GM21390 (cell line): ENCODE data around the gene HLCS.

ENCODE experiments used
- ATAC-seq: cut with Tn5 transposase; IDR thresholded peaks from one replicate; pipeline ENCODE4 v1.9.1; 2021; ENCODE audit not compliant: unreplicated experiment

Gene HLCS

DNA sequence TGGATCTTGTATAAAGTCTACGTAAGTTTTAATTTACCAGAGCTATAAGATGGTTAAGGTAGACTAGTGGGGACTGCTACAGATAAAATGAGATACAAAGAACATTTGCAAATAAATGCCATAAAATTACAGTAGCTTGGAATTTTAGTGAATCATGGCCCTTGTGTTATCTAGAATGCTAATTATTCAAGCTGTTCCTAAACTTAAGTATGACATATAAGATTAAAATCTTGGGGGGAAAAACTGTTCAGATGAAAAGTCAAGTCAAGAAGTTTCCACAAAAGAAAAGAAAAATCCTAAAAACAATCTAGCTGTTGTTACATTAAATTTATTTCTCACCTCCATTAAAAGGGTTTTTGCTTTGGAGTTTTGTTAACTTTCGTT is 215.9 kb downstream of the HLCS start:
- no peak for ATAC-seq

DNA sequence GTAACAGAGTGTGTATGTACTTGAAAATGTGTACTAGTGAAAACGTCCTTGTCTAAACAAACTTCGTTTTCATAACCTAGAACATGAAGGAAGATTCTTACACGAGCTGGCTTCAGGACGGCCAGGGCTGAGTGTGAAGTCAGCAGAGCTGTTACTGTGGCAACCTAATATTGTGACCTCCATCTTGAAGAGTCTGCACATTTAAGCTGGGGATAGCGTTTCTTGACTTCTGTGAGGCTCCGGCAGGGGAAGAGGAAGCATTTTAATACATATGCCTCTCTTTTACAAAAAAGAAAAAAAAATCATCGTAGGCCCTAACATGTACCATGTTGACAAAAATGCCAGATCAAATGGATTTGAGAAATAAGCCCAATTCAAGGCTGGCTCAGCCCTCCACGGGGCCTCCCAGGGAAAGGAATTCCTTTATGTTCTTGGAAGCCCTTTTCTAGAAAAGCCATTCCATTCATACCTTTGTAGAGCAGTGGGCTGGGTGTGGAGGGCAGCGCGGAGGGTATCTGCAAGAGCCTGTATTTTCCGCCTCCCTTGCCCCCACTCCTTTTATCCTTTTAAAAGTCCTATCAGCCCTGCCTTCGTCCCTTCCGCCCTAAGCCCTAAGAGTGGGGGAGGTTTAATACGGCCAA is 216.4 kb downstream of the HLCS start:
- ATAC-seq, result no peak

DNA sequence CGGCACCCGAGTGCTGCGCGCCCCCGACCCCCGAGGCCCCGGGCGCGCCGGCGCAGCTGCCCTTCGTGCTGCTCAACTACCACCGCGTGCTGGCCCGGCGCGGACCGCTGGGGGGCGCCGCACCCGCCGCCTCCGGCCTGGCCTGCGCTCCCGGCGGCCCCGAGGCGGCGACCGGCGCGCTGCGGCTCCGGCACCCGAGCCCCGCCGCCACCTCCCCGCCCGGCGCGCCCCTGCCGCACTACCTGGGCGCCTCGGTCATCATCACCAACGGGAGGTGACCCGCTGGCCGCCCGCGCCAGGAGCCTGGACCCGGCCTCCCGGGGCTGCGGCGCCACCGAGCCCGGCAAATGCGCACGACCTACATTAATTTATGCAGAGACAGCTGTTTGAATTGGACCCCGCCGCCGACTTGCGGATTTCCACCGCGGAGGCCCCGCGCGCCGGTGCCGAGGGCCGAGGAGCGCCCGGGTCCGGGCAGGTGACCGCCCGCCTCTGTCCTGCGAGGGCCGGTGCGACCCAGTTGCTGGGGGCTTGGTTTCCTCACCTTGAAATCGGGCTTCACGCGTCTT is 218.6 kb downstream of the HLCS start:
- no peak for ATAC-seq

DNA sequence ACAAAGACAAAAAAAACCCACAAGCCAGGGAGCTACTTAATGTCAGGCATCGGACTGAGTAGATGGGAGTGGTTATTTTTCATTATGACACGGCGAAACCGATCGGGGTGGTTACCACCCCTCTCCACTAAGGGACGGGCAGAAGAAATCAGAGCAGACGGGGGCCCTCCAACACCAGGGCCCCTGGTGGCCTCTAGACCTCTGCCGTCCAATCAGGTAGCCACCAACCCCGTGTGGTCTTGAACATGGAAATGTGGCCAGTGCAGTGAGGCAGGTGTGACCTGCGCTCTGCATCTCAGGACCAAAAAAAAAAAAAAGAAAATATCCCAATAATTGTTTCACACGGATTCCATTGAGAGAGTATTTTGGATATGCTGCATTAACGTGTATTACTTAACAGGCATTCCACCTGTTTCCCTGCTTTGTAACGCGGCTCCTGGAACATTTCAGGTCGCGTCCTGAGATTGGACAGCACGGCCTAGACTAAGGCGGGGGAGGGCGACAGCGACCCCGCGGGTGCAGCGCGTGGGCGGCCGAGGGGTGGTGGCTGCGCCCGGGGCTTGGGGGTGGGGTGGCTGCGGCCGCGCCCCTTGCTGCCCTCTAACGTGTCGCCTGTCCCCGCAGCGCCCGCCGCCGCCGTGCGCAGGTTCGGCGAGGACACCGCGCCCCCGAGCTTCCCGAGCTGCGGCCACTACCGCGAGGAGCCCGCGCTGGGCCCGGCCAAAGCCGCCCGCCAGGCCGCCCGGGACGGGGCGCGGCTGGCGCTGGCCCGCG is 219.2 kb downstream of the HLCS start:
- no peak for ATAC-seq

DNA sequence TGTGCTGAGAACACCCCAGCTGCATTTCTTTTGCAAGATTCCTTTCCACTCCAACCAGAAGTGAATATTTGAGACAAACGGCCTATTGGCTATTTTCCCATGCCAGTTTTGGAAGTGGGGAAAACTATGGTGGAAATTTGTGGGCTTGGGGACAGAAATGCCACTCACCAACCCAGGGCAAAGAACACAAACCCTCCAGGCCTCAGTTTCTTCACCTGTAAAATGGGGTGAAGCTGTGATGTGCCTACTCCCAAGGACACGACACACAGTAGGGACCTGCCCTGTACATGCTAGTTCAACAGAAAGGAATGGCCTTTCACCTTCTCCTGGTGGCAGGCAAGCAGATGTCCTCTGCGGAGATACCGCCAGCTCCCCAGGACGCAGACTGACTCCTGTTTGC is 221.0 kb downstream of the HLCS start:
- ATAC-seq, result no peak

DNA sequence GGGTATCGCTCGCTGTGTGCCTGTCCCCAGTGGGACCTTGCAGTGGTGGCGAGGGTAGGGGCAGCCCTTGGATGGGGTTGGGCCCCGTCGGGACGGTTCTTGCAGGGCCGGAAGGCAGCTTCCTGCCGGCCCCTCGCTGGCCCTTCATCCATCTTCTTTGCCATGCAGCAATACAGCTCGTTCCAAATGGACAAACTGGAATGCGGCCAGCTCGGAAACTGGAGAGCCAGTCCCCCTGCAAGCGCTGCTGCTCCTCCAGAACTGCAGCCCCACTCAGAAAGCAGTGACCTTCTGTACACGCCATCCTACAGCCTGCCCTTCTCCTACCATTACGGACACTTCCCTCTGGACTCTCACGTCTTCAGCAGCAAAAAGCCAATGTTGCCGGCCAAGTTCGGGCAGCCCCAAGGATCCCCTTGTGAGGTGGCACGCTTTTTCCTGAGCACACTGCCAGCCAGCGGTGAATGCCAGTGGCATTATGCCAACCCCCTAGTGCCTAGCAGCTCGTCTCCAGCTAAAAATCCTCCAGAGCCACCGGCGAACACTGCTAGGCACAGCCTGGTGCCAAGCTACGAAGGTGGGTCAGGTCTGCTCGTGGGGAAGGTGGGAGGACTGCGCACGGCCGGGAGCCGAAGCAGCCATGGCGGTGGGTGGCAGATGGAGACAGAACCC is 221.8 kb downstream of the HLCS start:
- no peak for ATAC-seq

DNA sequence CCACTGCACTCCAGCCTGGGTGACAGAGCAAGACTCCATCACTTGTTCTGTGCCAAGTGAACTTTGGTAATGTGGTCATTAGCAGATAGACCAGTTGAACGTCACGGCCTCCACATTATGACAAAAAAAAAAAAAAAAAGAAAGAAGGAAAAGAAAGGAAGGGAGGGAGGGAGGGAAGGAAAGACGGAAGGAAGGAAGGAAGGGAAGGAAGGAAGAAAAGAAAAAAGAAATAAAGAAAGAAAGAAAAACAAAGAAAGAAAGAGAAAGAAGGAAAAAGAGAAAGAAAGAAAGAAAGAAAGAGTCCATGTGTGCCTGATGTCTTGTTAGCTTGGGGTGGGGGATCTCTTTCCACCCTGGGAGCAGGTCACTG is 222.3 kb downstream of the HLCS start:
- no peak for ATAC-seq

DNA sequence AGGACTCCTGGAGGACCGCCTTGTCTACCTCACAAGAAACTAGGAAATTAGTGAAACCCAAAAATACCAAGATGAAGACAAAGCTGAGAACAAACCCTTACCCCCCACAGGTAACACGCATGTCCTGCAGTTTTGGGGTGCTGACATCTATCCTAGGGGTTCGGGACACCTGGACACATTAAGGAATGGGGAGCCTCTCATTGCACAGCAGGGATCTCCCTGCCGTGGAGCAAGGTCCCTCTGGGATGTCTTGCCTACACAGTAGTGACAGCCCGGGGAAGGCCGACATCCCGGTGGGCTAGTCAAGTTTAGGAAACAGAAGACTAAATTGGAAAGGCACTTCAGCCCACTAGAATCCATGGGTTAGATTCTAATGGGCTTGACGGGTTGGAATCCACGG is 223.0 kb downstream of the HLCS start:
- no peak for ATAC-seq

DNA sequence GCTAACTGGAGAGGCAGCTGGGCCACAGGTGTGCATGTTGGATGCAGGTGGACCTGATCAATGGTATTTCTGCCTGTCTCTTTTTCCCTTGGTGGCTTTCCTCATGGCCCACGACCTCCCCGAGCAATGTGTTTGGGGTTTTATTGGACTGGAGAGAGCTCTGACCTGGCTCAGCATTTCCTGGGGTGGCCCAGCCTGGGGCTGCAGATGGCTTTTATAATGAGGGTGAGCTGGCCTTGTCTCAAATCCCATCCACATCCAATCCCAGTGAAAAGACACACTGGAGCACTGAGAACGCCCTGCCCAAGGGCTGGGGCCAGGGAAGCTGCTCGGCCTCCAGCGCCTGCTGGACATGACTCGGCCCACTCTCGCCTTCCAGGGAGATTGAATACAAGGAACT is 223.5 kb downstream of the HLCS start:
- ATAC-seq, result no peak

DNA sequence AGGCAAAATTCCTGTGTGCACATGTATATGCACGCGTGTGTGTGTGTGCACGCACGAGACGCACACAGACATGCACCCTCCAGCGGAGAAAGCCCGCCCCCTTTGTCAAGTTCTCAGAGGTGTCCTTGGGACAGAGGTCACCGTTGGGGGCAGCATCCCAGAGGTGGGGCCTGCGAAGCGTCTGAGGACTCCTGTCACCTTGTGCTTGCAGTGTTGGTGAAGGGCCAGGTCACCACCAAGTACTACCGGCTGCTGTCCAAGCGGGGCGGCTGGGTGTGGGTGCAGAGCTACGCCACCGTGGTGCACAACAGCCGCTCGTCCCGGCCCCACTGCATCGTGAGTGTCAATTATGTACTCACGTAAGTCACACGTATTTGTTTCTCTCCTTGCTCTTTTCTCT is 225.0 kb downstream of the HLCS start:
- ATAC-seq, result no peak

DNA sequence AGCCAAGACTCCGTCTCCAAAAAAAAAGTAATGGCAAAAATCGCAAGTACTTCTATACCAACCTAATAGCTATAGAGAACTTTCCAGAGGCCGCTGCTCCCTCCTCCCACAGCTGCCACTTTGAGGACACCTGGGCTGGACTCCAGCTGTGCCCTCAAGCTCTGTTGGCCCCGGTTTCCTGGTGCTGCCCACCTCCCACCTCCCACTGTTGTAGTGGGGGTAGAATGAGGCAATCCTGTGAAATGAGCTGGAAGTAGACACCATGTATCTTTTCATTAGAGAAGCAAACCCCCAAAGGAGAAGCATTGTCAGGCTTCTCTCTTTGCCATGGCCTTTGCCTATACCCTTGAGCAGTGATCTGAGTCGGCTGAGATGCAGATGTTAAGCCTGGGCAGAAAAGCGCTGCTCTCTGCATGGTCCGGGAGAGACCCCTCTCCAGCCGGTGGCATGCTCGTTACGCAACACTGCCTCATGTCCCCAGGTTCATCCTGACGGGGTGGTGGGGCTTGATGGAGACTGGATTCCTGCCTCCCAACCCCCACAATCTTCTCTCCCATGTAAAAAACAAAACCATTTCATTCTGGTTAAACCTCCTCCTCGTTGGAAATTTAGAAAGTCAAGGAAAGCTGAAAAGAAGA is 227.9 kb downstream of the HLCS start:
- ATAC-seq, result no peak

DNA sequence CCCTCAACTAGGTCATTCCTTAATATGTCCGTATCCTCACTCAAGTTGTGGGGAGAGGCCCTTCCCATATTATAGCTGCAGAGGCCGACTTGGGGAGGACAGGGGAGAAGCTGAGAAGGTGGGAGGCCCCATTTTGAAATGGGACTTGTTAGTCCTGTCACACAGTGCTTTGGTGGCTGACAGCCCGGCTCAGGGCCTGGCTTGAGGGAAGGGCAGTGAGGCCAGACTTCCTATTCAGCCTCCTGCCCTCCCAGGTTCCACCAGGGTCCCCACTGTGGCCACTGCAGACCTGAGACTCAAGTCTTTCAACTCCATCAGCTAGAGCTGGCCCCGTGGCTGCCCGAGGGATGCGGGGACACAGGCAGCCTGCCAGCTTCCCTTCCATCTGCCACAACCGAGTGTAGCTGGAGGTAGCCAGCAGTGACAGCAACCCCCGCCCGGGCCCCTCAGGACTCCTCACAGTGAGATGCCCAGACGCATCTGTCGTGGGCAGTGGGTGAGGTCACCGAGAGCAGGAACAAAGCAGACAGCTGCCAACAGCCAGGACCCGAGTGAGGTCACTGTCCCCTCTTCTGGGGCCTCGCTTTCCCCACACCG is 230.6 kb downstream of the HLCS start:
- ATAC-seq, result no peak

DNA sequence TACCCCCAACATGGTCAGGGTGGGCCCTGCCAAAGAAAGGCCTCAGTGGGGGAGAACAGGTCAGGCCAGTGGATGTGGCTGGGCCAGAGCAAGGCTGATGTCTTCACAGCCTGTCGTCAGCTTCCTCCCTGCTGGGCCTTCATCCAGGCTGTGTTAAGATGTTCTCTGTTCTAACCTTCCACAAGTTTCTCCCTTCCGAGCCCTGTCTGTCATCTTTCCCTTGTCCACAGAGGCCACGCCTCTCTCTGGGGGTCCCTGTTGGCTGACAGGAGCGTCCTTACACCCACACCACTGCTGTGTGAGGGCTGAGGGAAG is 231.3 kb downstream of the HLCS start:
- ATAC-seq, result no peak

DNA sequence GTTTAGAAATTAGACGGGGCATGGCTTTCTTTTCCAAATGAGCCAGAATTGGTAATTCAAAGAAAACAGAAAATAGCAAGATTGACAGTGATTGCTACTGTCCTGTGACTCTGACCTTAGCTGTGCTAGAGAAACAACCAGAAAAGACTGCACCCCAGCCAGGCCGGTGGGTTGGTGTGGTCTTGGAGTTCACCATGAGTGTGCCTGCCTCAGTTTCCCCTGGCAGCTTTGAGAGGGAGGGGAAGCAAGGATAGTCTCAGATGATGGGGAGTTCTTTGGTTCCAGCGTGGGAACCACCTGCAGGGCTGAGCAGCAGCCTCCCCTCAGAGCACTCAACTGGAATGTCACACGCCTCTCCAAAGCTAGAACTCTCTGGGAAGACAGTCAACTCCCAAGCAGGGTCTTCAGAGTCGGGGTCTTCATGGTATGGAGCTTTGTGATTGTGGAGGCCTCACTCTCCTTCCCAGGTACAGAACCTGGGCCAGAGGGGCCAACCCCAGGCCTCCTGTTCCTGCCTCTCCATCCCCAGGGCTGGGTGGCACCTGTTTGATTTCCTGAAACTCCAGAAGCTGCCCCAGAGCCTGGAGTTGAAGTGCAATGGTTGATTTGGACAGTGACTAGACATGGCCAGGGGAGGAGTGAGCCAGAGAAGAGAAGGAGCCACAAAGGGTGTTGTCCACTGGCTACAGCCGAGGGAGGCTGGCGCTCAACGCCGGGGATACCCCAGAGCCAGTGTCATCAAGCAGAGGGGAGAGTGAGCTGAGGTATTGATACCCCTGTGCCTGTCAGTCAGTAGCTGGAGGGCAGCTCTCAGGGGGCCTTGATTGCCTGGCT is 231.9 kb downstream of the HLCS start:
- ATAC-seq, result no peak

DNA sequence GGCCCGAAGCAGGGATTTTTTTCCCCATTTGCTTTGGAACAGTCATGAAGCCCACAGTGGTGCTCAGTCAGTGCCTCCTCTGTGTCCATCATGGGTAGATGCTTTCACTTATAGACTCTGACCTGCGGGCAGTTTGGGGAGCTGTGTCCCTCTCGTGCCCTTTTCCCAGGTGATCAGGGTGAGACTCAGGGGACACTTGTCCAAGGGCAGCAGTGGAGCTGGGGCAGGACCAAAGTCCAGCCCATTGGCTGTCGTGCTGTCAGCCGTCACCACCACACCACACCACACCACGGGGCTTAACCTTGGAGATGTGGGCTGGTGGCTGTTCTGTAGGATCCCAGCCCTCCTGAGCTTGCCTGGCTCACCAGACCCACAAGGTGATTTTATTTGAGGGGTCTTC is 232.6 kb downstream of the HLCS start:
- no peak for ATAC-seq

DNA sequence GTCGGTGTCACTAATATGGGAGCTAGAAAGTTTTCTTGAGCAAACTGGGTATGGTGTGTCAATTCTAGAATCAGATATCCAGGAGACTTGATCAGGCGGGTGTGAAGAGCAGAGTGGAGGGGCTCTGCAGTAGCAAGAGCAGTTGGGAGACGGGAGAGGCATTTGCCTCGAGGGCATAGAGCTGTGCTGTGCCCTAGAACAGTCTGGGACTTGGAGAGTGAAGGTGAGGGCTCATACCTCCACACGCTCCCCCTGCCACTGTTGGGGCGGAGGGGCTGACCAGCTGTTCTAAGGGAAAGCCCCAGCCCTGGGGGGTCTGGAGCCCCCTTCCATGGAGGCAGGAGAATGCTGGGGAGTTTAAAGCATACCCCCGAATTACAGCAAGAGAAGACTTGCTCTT is 233.7 kb downstream of the HLCS start:
- no peak for ATAC-seq

DNA sequence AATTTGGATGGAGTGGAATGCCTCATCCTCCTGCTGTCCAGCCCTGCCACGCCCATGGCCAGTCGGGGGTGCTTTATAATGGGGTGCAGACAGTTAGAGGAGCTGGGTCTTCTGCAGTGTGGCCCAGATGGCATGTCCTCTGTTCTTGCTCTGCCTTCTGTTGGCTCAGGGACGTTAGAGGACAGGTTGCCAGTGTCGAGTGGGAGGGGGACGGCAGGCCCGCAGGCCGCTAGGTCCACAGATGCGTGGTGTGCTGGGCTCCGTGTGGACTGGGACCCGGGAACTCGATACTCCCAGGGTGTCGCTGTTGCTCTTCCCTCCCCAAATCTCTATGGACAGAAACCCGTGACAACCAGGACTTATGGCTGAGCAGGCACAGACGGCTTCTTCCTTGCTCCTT is 234.3 kb downstream of the HLCS start:
- ATAC-seq, result no peak

DNA sequence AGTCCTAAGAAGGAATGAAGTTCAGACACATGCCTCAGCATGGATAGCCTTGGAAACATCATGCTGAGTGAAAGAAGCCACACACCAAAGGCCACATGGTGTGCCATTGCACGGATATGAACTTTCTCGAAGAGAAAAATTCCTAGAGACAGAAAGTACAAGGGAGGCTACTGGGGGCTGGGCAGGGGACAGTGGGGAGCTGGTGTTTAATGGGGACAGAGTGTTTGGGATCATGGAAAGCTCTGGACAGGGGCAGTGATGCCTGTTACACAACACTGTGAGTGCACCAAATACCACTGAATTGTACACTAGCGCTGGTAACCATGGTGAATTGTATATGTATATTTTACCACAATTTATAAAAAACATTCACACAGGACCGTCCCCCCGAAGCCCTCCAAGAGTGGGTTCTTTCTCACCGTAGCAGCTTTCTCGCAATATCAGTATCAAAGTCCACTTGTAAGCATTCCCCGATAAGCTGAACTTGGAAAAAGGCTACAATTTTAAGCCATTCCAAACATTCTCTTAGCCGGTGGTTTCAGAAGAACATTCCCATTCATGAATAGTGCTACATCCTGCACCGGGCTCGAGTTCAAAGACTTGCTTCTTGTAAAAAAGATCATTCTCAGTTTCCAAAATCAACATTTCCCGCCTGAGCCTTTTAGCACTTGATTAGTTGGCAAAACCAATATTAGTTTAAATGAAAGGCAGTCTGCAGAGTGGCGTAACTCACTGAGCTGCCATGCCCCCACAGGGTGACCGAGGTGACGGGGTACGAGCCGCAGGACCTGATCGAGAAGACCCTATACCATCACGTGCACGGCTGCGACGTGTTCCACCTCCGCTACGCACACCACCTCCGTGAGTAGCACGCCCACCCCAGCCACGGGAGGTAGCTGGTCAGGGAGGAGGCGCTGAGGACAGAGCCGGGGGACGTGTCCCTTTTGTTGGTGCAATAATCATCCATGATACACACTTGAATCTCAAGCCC is 235.9 kb downstream of the HLCS start:
- no peak for ATAC-seq

DNA sequence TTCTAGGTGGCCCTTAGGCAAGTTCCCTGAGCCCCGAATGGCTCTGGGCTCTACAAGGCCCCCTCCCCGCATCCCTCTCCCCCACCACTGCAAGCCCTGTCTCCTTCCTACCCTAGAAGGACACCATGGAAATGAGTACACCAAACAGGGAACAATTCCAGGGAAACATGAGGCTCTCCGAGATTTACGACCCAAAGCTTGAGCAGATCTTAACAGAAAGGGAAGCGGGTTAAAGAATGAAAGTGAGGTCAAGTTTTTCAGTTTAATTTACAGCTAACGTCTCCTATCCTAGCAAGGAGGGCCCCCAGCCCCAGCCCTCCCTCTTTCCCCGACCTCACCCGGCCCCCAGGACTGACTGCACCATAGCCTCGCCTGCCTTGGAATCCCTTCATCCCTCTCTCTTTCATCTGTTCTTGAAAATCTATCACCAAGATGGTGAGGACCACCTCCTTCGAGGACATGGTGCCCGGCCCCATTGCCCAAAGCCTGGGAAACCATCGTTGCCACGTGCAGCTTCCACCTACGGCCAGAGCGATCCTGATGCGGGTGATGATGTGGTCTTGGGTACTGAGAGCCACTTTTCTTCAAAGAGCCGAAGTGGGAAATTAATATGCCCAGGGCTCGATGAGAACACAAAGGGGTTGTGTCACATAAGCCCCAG is 237.0 kb downstream of the HLCS start:
- ATAC-seq, result no peak
